GM12892 (cell line): Measurements from ENCODE around the gene RABL6.

Source experiments
- DNase-seq: peaks from one replicate; pipeline ENCODE4 v3.0.0; 2011; ENCODE audit not compliant: insufficient read length
- FAIRE-seq: peaks from 2 replicates; lab custom pipeline; 2011; peaks lifted over from hg19 to GRCh38; lab: Jason Lieb, UNC
- POLR2A ChIP-seq: IDR thresholded peaks from 2 replicates; pipeline ENCODE4 v1.6.1; 2011; ENCODE audit warnings: low read depth, low read length, control low read depth
- POLR2AphosphoS5 ChIP-seq: IDR thresholded peaks from 2 replicates; pipeline ENCODE4 v1.6.1; 2011; ENCODE audit warnings: low read depth, low read length, control low read depth
- TAF1 ChIP-seq: IDR thresholded peaks from 2 replicates; pipeline ENCODE4 v1.6.1; 2011; ENCODE audit warnings: low read depth, mild to moderate bottlenecking, control low read depth, low read length, borderline replicate concordance

The RABL6 gene

DNA sequence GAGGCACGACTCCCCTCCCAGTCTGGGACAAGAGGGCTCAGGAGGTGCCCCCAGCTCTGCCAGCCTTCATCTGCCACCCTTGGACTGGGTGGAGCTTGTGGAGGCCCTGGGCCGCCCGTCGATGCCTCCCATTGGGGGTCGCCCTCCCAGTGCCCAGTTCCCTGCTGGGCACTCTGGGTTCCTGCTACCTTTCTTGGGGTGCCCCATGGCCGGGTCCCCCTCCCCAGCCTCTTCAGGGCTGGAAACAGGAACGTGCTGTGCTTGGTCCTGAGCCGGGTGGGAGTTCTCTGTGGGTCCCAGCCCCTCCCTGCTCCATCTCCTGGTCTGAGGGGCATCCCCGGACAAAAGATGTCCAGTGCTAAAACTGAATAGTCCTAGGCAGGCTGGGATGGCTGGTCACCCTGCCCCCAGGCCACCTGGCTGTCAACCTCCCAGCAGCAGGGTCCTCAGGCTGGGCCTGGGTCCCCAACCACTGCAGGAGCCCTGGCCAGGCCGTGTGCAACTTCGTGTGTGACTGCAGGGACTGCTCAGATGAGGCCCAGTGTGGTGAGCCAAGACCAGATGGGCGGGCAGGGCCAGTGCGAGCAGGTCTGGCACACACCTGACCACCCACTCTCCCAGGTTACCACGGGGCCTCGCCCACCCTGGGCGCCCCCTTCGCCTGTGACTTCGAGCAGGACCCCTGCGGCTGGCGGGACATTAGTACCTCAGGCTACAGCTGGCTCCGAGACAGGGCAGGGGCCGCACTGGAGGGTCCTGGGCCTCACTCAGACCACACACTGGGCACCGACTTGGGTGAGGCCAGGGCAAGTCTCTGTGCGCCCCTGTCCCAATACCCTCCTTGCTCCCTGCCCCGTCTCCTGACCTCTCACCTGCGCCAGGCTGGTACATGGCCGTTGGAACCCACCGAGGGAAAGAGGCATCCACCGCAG lies 45.2 kb downstream of the RABL6 start:
- TF ChIP-seq POLR2AphosphoS5 (no peak), TAF1 (no peak), POLR2A (no peak)
- DNase-seq (no peak), FAIRE-seq (no peak)

DNA sequence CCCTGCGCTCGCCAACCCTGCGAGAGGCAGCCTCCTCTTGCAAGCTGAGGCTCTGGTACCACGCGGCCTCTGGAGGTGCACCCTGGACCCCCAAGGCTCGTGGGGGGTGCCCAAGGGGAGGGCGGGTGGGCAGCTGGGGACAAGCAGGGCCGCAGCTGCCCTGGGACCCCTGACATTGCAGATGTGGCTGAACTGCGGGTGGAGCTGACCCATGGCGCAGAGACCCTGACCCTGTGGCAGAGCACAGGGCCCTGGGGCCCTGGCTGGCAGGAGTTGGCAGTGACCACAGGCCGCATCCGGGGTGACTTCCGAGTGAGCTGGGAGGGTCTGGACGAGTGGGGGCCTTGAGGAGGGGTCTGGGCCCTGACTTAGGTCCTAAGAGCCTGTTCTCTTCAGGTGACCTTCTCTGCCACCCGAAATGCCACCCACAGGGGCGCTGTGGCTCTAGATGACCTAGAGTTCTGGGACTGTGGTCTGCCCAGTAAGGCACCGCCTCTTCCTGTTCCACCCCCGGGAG lies 45.9 kb downstream of the RABL6 start:
- TF ChIP-seq POLR2A: no peak
- TF ChIP-seq TAF1: no peak
- no peak for TF ChIP-seq POLR2AphosphoS5
- peak; percentile 88 for FAIRE-seq
- DNase-seq: no peak

DNA sequence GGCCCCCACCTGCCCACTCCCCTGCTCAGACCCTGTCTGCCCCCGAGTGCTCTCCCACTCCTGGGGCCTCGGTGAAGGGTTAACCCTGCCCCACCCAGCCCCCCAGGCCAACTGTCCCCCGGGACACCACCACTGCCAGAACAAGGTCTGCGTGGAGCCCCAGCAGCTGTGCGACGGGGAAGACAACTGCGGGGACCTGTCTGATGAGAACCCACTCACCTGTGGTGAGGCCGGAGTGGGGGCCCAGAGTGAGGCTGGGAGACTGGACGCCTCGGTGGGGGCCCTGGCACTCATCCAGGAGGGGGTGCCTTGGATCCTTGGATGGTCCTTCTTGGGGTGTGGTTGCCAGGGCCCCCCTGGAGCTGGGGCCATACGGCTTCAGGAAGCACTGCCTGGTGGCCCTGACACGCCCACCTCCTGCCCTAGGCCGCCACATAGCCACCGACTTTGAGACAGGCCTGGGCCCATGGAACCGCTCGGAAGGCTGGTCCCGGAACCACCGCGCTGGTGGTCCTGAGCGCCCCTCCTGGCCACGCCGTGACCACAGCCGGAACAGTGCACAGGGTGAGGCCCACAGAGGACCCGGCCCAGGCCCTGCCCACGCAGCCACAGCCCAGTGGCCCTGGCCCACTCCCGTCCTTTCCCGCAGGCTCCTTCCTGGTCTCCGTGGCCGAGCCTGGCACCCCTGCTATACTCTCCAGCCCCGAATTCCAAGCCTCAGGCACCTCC lies 46.5 kb downstream of the RABL6 start:
- no peak for DNase-seq
- TF ChIP-seq POLR2AphosphoS5 (no peak), TAF1 (no peak), POLR2A (no peak)
- no peak for FAIRE-seq

DNA sequence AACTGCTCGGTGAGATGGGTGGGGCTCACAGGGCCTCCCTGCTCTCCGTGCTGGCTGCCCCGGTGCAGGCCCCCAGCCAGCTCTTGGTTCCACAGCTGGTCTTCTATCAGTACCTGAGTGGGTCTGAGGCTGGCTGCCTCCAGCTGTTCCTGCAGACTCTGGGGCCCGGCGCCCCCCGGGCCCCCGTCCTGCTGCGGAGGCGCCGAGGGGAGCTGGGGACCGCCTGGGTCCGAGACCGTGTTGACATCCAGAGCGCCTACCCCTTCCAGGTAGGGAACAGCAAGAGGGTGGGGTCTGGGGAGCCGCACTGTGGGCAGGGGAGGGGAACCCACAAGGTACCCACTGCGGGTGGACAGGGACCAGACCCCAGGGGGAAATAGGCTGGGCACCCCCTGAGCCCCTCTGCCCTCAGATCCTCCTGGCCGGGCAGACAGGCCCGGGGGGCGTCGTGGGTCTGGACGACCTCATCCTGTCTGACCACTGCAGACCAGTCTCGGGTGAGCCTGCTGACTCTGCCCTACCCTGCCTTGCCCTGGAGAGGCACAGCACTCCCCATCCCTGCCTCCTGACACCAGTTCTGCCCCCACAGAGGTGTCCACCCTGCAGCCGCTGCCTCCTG lies 47.2 kb downstream of the RABL6 start:
- DNase-seq: no peak
- TF ChIP-seq POLR2AphosphoS5 (no peak), POLR2A (no peak), TAF1 (no peak)
- FAIRE-seq: no peak

DNA sequence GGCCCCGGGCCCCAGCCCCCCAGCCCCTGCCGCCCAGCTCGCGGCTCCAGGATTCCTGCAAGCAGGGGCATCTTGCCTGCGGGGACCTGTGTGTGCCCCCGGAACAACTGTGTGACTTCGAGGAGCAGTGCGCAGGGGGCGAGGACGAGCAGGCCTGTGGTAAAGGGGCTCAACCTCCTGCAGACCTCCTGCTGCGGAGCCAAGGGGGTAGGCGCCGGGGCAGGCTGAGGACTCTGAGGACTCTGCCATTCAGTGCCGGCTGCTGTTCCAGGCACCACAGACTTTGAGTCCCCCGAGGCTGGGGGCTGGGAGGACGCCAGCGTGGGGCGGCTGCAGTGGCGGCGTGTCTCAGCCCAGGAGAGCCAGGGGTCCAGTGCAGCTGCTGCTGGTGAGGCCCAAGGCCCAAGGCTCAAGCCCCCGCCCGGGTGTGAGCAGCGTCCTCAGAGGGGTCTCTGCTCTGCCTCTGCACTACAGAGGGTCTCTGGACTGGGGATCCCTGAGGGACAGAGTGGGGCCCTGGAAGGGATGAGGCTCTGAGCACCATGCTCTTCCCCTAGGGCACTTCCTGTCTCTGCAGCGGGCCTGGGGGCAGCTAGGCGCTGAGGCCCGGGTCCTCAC lies 47.8 kb downstream of the RABL6 start:
- no peak for TF ChIP-seq POLR2AphosphoS5
- TF ChIP-seq POLR2A: no peak
- no peak for TF ChIP-seq TAF1
- no peak for DNase-seq
- no peak for FAIRE-seq

DNA sequence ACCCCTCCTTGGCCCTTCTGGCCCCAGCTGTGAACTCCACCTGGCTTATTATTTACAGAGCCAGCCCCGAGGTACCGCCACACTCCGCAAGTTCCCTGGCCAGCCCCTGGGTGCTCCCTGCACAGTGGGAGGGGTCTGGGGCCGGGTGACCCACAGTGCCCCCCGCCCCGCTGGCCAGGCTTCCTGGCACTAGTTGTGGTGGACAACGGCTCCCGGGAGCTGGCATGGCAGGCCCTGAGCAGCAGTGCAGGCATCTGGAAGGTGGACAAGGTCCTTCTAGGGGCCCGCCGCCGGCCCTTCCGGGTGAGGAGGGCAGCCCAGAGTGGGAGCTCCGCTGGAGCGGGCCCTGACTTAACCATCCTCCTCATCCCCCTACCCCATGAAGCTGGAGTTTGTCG lies 48.3 kb downstream of the RABL6 start:
- TF ChIP-seq TAF1: no peak
- no peak for TF ChIP-seq POLR2AphosphoS5
- TF ChIP-seq POLR2A: no peak
- FAIRE-seq (no peak), DNase-seq (no peak)

DNA sequence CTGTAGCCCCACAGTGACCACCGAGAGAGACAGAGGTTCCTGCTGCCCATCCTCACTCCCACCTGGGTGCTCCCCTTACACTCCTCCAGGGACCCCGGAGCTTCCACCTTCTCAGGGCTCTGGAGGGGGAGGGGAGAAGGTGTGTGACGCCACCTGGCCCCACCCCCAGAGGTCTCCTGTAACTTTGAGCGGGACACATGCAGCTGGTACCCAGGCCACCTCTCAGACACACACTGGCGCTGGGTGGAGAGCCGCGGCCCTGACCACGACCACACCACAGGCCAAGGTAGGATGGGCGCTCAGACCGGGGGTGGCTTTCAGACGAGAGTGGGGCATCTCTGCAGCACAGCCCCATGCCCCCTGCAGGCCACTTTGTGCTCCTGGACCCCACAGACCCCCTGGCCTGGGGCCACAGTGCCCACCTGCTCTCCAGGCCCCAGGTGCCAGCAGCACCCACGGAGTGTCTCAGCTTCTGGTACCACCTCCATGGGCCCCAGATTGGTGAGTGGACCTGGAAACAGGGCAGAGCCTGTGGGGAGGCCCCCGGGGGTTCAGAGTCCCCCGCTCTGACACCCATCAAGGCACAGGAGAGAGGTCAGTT lies 48.9 kb downstream of the RABL6 start:
- FAIRE-seq (no peak), DNase-seq (no peak)
- TF ChIP-seq POLR2A (no peak), TAF1 (no peak), POLR2AphosphoS5 (no peak)

DNA sequence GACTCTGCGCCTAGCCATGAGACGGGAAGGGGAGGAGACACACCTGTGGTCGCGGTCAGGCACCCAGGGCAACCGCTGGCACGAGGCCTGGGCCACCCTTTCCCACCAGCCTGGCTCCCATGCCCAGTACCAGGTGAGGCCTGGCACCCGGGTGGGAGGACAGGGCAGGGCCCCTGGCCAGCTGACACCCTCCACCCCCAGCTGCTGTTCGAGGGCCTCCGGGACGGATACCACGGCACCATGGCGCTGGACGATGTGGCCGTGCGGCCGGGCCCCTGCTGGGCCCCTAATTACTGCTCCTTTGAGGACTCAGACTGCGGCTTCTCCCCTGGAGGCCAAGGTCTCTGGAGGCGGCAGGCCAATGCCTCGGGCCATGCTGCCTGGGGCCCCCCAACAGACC lies 49.4 kb downstream of the RABL6 start:
- TF ChIP-seq TAF1: no peak
- no peak for TF ChIP-seq POLR2AphosphoS5
- no peak for TF ChIP-seq POLR2A
- DNase-seq (no peak), FAIRE-seq (no peak)

DNA sequence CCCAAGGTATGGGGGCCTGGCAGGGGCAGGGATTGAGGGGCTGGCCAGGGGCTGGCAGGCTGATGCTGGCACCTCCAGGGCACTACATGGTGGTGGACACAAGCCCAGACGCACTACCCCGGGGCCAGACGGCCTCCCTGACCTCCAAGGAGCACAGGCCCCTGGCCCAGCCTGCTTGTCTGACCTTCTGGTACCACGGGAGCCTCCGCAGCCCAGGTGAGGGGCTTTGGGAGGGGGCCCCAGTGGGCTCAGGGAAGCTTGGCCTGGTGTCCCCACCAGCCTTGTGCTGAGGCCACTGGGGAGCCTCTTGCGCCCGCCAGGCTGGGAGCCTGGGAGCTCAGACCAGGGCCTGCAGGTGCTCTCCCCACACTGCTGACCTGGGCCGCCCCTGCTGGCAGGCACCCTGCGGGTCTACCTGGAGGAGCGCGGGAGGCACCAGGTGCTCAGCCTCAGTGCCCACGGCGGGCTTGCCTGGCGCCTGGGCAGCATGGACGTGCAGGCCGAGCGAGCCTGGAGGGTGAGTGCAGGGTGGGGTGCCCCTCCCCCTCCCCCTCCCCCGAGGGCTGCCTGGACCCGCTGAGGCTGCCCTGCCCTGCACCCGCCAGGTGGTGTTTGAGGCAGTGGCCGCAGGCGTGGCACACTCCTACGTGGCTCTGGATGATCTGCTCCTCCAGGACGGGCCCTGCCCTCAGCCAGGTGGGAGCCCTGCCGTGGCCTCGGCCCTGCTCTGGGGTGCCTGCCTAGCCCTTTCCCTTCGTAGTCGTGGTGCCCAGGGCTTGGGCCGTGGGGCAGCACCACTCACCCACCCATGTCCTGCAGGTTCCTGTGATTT lies 50.0 kb downstream of the RABL6 start:
- DNase-seq: no peak
- TF ChIP-seq POLR2AphosphoS5 (0 out of 2 replicates have a peak, but pooled peaks have one; percentile 13), TAF1 (no peak), POLR2A (peak; percentile 25; the same call in 1 of the 2 replicates)
- FAIRE-seq: no peak

DNA sequence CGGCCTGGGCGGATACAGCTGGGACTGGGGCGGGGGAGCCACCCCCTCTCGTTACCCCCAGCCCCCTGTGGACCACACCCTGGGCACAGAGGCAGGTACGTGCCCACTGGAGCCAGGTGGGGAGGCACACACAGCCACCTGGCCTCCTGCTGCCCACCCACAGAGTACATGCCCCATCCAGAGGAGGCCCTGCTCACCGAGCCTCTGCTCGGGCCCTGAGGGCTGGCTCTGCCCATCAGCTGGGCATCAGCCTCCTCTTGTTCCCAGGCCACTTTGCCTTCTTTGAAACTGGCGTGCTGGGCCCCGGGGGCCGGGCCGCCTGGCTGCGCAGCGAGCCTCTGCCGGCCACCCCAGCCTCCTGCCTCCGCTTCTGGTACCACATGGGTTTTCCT lies 50.7 kb downstream of the RABL6 start:
- TF ChIP-seq TAF1 (no peak), POLR2A (no peak), POLR2AphosphoS5 (no peak)
- FAIRE-seq (no peak), DNase-seq (no peak)
